ENCODE results near the gene SLC19A1.

The SLC19A1 gene

GRCh38 chr21:45475797-45476570 lies 66.3 kb downstream of the SLC19A1 start:
- no peak overlapping the region for H3K4me3 ChIP-seq (ENCODE audit: low read depth, low read length)
- no peak for DNase-seq
- TF ChIP-seq CTCF (IDR thresholded peaks at IDR 0.05; ENCODE audit: low read depth, low read length) = no peak
- H3K4me1 ChIP-seq = peaks cover 3% of the 10 kb centered on the region
- no peaks in the 10 kb centered on the region for H3K27me3 ChIP-seq
- H3K9me3 ChIP-seq = no peaks in the 10 kb centered on the region
- no peaks in the 10 kb centered on the region for H3K36me3 ChIP-seq

GRCh38 chr21:45475004-45475685 lies 67.1 kb downstream of the SLC19A1 start:
- Histone ChIP-seq H3K4me3 (ENCODE audit: low read depth, low read length) (no peak overlapping the region), H3K4me1 (peaks cover 3% of the 10 kb centered on the region), H3K9me3 (no peaks in the 10 kb centered on the region), H3K27me3 (no peaks in the 10 kb centered on the region), H3K36me3 (no peaks in the 10 kb centered on the region)
- no peak for TF ChIP-seq CTCF (IDR thresholded peaks at IDR 0.05; ENCODE audit: low read depth, low read length)
- DNase-seq = no peak

- Histone ChIP-seq H3K27me3 (no peaks in the 10 kb centered on the region), H3K4me1 (peaks cover 3% of the 10 kb centered on the region), H3K36me3 (no peaks in the 10 kb centered on the region), H3K9me3 (no peaks in the 10 kb centered on the region), H3K4me3 (ENCODE audit: low read depth, low read length) (no peak overlapping the region)
- no peak for TF ChIP-seq CTCF (IDR thresholded peaks at IDR 0.05; ENCODE audit: low read depth, low read length)
- no peak for DNase-seq
Measured at GRCh38 chr21:45474323-45474950, 67.8 kb downstream of the SLC19A1 start.

- Histone ChIP-seq H3K36me3 (no peaks in the 10 kb centered on the region), H3K4me1 (peaks cover 3% of the 10 kb centered on the region), H3K9me3 (no peaks in the 10 kb centered on the region), H3K27me3 (no peaks in the 10 kb centered on the region), H3K4me3 (ENCODE audit: low read depth, low read length) (no peak overlapping the region)
- DNase-seq = no peak
- TF ChIP-seq CTCF (IDR thresholded peaks at IDR 0.05; ENCODE audit: low read depth, low read length) = no peak
Measured at GRCh38 chr21:45473496-45474322, 68.5 kb downstream of the SLC19A1 start.

GRCh38 chr21:45472445-45473365 lies 69.5 kb downstream of the SLC19A1 start:
- no peak for DNase-seq
- no peak for TF ChIP-seq CTCF (IDR thresholded peaks at IDR 0.05; ENCODE audit: low read depth, low read length)
- Histone ChIP-seq H3K4me1 (peaks cover under 1% of the 10 kb centered on the region; the same call in 1 of the 2 replicates), H3K36me3 (no peaks in the 10 kb centered on the region), H3K4me3 (ENCODE audit: low read depth, low read length) (no peak overlapping the region), H3K27me3 (no peaks in the 10 kb centered on the region), H3K9me3 (no peaks in the 10 kb centered on the region)

Measured in BE2C (cell line).